Common myeloid progenitor, CD34-positive (primary cell): Measurements from ENCODE around the gene CSTF3.
"Not testable (repeated sequence)": the region's sequence is repeated elsewhere in the genome, so short reads cannot be mapped to it uniquely, and the experiment has no call there.

Experiments used
- CTCF ChIA-PET: fragments of 350-600 bp; sonication (Branson Sonifier 250); formaldehyde crosslinking; loops from one replicate; lab custom pipeline; 2021; ENCODE audit warnings: antibody characterized with exemption; lab: Charles Lee
- POLR2A ChIA-PET: fragments of 350-600 bp; sonication (Branson Sonifier 250); formaldehyde crosslinking; loops from one replicate; lab custom pipeline; 2021; ENCODE audit warnings: antibody characterized with exemption; lab: Charles Lee
- DNase-seq, 3 donors: peaks; one replicate each; pipeline versions ENCODE4 v3.0.0 to v3.0.0-alpha.2; 2013
- H3K27ac ChIP-seq, 2 experiments: 1 replicate in 1 of 2; 2 replicates in 1 of 2; pipeline ENCODE4 v1.7.0; 2013; ENCODE audit warnings: inconsistent platforms in 2 of 2, low read length in 2 of 2, mild to moderate bottlenecking in 2 of 2, low read depth in 1 of 2, moderate library complexity in 1 of 2; ENCODE audit not compliant: severe bottlenecking in 2 of 2, insufficient read depth in 1 of 2, poor library complexity in 1 of 2
- H3K27me3 ChIP-seq, 5 experiments: replicated peaks in 2 of 5; 1 replicate in 3 of 5; 2 replicates in 2 of 5; pipeline versions ENCODE4 v1.6.1 to v1.7.0; 2013; ENCODE audit warnings: low read length in 4 of 5, mild to moderate bottlenecking in 2 of 5, moderate library complexity in 2 of 5, inconsistent platforms in 1 of 5; ENCODE audit not compliant: insufficient read depth in 5 of 5, control insufficient read depth in 4 of 5
- H3K36me3 ChIP-seq, 4 experiments: 1 replicate in 2 of 4; 2 replicates in 2 of 4; pipeline versions ENCODE4 v1.6.1 to v1.7.0; 2013; ENCODE audit warnings: low read length in 3 of 4, control low read depth in 1 of 4, mild to moderate bottlenecking in 1 of 4; ENCODE audit not compliant: control insufficient read depth in 4 of 4, insufficient read depth in 4 of 4
- H3K4me1 ChIP-seq, 4 experiments: 1 replicate in 3 of 4; 2 replicates in 1 of 4; pipeline versions ENCODE4 v1.6.1 to v1.7.1; 2013; ENCODE audit warnings: low read length in 3 of 4, mild to moderate bottlenecking in 3 of 4, control low read depth in 1 of 4, inconsistent platforms in 1 of 4, moderate library complexity in 1 of 4; ENCODE audit not compliant: control insufficient read depth in 4 of 4, insufficient read depth in 4 of 4; ENCODE audit errors: control extremely low read depth in 1 of 4
- H3K4me3 ChIP-seq, 7 experiments: 1 replicate in 4 of 7; 2 replicates in 3 of 7; pipeline versions ENCODE4 v1.5.1 to v1.7.0; 2013; ENCODE audit warnings: mild to moderate bottlenecking in 7 of 7, low read length in 6 of 7, moderate library complexity in 6 of 7, inconsistent platforms in 2 of 7, low read depth in 2 of 7, control low read depth in 1 of 7; ENCODE audit not compliant: insufficient read depth in 4 of 7, control insufficient read depth in 1 of 7; ENCODE audit errors: extremely low read depth in 1 of 7
- H3K9me3 ChIP-seq, 5 experiments: 1 replicate in 4 of 5; 2 replicates in 1 of 5; pipeline versions ENCODE4 v1.6.1 to v1.7.1; 2013; ENCODE audit warnings: low read length in 4 of 5, mild to moderate bottlenecking in 2 of 5, inconsistent platforms in 1 of 5, low read depth in 1 of 5, moderate library complexity in 1 of 5; ENCODE audit not compliant: control insufficient read depth in 4 of 5, insufficient read depth in 2 of 5; ENCODE audit errors: control extremely low read depth in 1 of 5
- WGBS: methylation state at CpG from one replicate; pipeline ENCODE4 v1.1.5; 2013; ENCODE audit not compliant: insufficient coverage; 5-methylcytosine and 5-hydroxymethylcytosine counted together

Gene CSTF3

DNA sequence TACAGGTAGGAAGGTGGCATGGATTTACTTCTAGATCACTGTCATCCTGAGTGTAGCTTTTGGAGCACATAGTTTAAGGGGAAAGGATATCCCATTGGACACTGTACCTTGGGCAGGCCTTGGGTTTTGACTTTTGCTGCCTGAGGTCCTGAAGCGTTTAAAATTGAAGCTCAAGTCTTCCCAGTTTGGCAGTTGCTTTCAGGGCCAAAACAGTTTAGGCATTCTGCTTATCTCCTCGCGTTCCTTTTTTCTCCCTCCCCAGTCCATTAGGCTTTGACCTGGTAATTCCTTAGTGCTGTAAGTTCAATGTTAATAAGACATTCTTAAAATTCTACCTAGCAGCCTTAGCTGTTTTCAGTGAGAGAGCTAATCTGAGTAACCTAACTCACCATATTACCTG is 35.7 kb downstream of the CSTF3 start:
- Histone ChIP-seq H3K4me1 (no peaks in the 10 kb centered on the region), H3K27ac (no peak overlapping the region), H3K27me3 (no peaks in the 10 kb centered on the region), H3K9me3 (peaks cover 0 to 2% (median 0%) of the 10 kb centered on the region in 5 experiments), H3K36me3 (peaks cover 4 to 11% (median 5%) of the 10 kb centered on the region in 4 experiments), H3K4me3 (no peak overlapping the region)
- WGBS: 100% methylated on average over 1 of the region's 3 CpGs
- POLR2A ChIA-PET: no interaction called here
- CTCF ChIA-PET: no interaction called here
- DNase-seq: no peak

DNA sequence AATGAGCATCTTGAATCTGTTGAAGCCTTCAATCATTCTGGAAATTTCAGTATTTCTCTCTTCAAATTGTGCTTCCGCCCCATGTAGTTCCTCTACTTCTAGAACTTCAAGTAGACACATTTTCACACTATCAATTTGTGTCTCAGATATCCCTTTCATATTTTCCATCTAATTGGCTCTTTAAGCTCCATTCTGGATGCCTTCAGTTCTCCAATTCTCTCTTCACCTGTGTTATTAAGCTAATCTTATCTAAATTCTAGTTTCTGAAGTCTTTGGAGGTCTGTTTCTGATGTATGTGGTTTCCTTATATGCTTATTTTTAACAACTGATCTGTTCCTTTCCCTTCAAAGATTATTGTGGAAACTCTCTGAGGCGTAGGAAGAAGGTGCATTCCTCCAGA is 36.3 kb downstream of the CSTF3 start:
- H3K36me3 ChIP-seq: peaks cover 4 to 11% (median 5%) of the 10 kb centered on the region in 4 experiments
- WGBS: 100% methylated on average over 1 of the region's 2 CpGs

DNA sequence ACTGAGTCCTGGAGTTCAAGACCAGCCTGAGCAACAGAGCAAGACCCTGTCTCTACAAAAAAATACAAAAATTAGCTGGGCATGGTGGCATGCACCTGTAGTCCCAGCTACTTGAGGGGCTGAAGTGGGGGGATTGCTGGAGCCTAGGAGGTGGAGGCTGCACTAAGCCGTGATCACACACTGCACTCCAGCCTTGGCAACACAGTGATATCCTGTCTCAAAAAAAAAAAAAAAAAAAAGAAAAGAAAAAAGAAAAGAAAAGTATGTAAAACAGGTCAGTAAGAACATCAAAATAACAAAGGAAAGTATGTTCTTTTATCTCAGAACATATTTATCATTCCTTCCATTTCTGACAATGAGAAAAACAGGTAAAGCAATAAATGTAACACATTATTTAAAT is 38.6 kb downstream of the CSTF3 start:
- H3K9me3 ChIP-seq, POLR2A ChIA-PET, DNase-seq, H3K4me3 ChIP-seq, H3K27me3 ChIP-seq, H3K4me1 ChIP-seq, H3K27ac ChIP-seq: not testable (repeated sequence)
- H3K36me3 ChIP-seq: peaks cover 4 to 11% (median 5%) of the 10 kb centered on the region in 4 experiments
- WGBS: no CpG with 5 or more reads among the region's 1 CpG
- CTCF ChIA-PET: interaction anchor here (0.7 kb wide), 1 partner anchor 176 kb away, joined by 3 read pairs; no protein-coding TSS in a partner anchor

More for the DNA sequence above, 36.3 kb downstream of the CSTF3 start:
- Histone ChIP-seq H3K9me3 (peaks cover 0 to 2% (median 0%) of the 10 kb centered on the region in 5 experiments), H3K4me1 (no peaks in the 10 kb centered on the region), H3K27ac (no peak overlapping the region), H3K4me3 (no peak overlapping the region), H3K27me3 (no peaks in the 10 kb centered on the region)
- no peak for DNase-seq
- POLR2A ChIA-PET: no interaction called here
- CTCF ChIA-PET: no interaction called here

DNA sequence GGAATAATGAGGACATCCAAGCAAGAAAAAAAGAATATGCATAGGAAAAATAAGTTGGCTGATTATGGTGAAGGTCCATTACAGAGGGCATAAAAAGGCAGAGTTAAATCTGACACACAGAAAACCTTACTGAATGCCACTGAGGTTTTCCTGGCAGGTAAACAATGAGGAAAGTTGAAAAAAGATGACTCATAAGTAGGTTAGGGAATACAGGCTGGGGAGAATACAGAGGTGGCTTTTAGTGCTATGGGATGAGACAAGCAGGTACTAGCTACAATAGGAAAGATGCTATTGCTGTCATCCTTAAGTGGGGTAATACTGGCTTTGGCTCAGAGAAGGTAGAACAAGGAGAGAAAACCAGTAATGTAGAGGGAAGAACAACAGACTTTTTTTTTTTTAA is 44.7 kb downstream of the CSTF3 start:
- no peaks in the 10 kb centered on the region for H3K27me3 ChIP-seq
- POLR2A ChIA-PET: no interaction called here
- peaks cover 0 to 4% (median 0%) of the 10 kb centered on the region in 4 experiments for H3K36me3 ChIP-seq
- H3K4me3 ChIP-seq: no peak overlapping the region
- no peaks in the 10 kb centered on the region for H3K4me1 ChIP-seq
- CTCF ChIA-PET: no interaction called here
- no peaks in the 10 kb centered on the region for H3K9me3 ChIP-seq
- DNase-seq: no peak
- H3K27ac ChIP-seq: no peak overlapping the region

GRCh38 chr11:33110083-33110482 is 51.2 kb downstream of the CSTF3 start:
- Histone ChIP-seq H3K27ac (no peak overlapping the region), H3K27me3 (no peaks in the 10 kb centered on the region), H3K36me3 (peaks cover 0 to 8% (median 4%) of the 10 kb centered on the region in 4 experiments), H3K4me1 (no peaks in the 10 kb centered on the region), H3K4me3 (no peak overlapping the region), H3K9me3 (no peaks in the 10 kb centered on the region)
- DNase-seq: no peak
- ChIA-PET CTCF (interaction anchor here (0.6 to 1.5 kb wide), 2 partner anchors 12 to 65 kb away, joined by 4 read pairs; no protein-coding TSS in a partner anchor), POLR2A (no interaction called here)
- WGBS: 100% methylated on average over 1 of the region's 1 CpG

- Histone ChIP-seq H3K9me3 (no peaks in the 10 kb centered on the region), H3K4me1 (no peaks in the 10 kb centered on the region), H3K36me3 (peaks cover 0 to 13% (median 7%) of the 10 kb centered on the region in 4 experiments), H3K27ac (no peak overlapping the region), H3K4me3 (no peak overlapping the region), H3K27me3 (no peaks in the 10 kb centered on the region)
- ChIA-PET POLR2A (no interaction called here), CTCF (interaction anchor here (1.4 kb wide), 1 partner anchor 40 kb away, joined by 3 read pairs; no protein-coding TSS in a partner anchor)
- DNase-seq: no peak
Observed at GRCh38 chr11:33109294-33109895, 51.9 kb downstream of the CSTF3 start.

DNA sequence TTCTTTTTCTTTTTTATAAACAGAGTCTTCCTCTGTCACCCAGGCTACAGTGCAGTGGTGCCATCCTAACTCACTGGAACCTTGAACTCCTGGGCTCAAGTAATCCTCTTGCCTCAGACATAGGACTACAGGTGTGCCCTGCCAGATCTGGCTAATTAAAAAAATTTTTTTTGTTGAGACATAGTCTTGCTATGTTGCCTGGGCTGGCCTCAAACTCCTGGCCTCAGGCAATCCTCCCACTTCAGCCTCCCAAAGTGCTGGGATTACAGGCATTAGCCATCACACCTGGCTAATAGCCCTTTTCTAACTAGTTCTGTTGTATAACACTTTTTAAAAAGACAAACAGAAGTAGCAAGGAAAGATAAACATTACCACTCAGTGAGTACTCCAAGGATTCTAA is 57.4 kb downstream of the CSTF3 start:
- DNase-seq: no peak
- CTCF ChIA-PET: interaction anchor here (1.3 kb wide), 1 partner anchor 24 kb away, joined by 3 read pairs; no protein-coding TSS in a partner anchor
- POLR2A ChIA-PET: no interaction called here
- Histone ChIP-seq H3K36me3 (peaks cover 14 to 44% (median 34%) of the 10 kb centered on the region in 4 experiments), H3K27me3 (no peaks in the 10 kb centered on the region), H3K4me3 (no peak overlapping the region), H3K9me3 (no peaks in the 10 kb centered on the region), H3K27ac (no peak overlapping the region), H3K4me1 (no peaks in the 10 kb centered on the region)
